Measurements from ENCODE around the gene AFF3.

- TF ChIP-seq CTCF (IDR thresholded peaks at IDR 0.05) (no peak), POLR2A (IDR thresholded peaks at IDR 0.05) (no peak)
Measured at GRCh38 chr2:99824758-99825157, 317.6 kb downstream of the AFF3 start.

Data from right lobe of liver (tissue), 4 donors.